ENCODE data around the gene NAGA.
A peak's percentile ranks its signal among the peaks of the same experiment; 100 is the strongest.
"Not testable (repeated sequence)": the region's sequence is repeated elsewhere in the genome, so short reads cannot be mapped to it uniquely, and the experiment has no call there.

The NAGA gene

DNA sequence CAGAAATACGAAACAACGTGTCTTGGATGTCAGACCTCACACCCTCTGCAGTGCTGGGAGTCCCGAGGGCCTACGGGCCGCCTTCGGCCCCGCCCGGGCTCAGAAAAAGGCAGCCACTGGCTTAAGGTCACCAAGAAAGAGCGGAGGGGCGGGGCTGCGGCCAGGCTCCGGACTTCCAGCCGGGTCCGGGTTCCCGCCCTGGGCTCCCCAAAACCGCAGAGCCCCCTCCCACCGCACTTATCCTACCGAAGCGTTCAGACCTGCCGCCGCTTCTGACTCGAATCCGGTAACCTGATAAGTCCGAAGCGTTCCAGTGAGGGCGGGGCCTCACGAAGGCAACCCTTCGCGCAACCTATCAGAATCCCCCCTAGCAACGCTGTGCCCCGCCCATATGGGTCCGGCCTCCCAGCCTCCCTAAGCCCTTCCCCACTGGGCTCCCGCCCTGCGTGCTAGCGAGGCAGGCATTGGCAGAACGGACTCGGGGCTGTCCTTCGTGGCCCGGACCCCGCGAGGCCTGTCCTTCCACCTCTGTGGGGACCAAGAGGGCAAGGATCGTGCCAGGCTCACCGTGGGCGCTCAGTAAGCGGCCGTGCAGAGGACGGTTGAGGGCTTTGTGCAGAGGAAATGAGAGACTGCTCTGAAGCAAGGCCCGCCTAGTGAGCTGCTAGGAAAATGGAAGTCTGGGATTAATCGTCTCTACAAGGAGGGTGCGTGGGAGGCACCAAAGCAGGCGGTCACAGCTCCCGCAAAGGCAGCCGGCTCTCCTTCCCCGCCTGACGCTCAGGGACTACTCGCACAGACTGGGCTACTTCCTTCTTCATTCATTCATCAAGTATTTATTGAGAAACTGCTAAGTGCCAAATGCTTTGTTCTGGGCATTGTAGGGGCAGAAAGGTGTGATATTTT lies at the start of gene NAGA:
NAGA (minus strand) TSS at position 296 of the 906 bp plus-strand sequence. CDS start 515 bp downstream, outside the sequence.
- DNase-seq (ENCODE audit: low read depth in 2 of 2) = peak; percentile 88

DNA sequence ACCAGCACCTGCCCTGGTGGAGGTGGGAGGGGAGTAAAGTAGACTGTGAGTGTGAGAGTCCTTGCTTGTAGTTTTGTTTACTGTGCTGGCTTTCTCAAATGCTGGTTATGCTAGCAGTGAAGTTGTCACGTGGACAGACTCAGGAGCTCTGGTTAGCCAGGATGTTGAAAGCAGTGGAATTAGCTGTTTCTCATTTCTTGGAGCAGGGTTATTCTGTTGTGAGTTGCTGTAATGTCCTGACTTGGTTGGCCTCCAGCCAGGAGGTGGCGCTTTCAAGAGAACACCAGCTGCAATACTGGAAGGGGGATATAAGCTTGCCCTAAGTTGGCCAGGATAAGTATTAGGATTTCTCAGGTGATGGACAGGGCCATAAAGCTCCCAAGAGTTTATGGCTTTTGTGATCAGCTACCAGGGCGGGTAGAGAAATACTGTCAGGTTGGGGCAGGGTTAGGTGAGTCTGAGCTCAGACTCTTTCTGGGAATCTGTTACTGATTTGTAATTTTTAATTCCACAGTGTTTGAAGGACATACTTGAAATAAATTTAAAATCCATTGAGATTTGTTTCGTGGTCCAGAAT lies 46.3 kb upstream of the NAGA start:
- no peak for DNase-seq (ENCODE audit: low read depth in 2 of 2)

DNA sequence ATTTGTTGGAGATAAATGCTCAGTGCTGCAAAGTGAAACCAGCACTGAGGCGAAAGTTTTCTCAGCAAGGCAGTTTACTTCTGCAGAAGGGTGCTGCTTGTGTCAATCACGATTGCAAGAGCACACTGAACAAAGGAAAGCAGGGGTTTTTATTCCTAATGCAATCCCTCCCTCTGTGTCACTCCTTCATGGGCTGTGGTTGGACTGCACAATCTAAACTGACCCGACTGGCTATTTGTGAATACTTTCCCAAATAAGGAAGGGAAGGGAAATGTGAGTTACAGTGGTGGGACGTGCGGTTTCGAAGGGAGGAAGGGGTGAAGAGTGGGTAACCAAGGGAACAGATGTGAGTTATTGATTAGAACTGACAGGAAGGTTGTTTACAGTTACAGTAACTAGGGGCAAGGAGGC lies 44.8 kb upstream of the NAGA start:
- not testable (repeated sequence) for DNase-seq (ENCODE audit: low read depth in 2 of 2)

DNA sequence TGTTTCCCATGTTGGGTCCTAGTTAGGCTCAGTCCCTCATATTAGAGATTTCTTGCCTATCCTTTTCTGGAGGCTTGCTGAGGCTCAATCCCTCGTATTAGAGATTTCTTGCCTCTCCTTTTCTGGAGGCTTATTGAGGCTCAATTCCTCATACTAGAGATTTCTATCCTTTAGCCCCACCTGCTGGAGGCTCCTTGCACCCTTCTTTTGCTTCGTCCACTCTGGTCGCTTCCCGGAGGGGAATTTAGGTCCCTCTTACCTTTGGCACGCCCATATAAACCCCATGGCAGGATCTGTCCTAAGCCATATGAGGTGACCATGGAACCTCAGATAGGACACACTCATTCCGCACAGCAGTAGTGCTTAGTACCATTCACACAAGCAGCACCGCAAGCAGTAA lies 44.1 kb upstream of the NAGA start:
- no peak for DNase-seq (ENCODE audit: low read depth in 2 of 2)

DNA sequence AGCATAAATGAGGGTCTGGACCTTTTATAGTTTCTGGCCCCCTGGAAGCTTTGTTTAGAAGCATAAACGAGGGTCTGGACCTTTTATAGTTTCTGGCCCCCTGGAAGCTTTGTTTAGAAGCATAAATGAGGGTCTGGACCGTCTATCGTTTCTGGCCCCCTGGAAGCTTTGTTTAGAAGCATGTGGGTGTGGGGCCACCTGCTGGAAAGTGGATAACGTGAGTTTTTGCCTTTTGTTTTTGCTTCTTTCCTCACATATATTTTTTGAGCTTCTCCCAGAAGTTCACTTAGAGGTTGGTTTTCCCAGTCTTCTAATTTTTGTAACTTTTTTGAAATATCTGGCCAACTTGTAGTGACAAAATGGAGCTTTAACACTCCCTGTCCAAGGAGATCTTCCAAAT lies 42.2 kb upstream of the NAGA start:
- not testable (repeated sequence) for DNase-seq (ENCODE audit: low read depth in 2 of 2)

DNA sequence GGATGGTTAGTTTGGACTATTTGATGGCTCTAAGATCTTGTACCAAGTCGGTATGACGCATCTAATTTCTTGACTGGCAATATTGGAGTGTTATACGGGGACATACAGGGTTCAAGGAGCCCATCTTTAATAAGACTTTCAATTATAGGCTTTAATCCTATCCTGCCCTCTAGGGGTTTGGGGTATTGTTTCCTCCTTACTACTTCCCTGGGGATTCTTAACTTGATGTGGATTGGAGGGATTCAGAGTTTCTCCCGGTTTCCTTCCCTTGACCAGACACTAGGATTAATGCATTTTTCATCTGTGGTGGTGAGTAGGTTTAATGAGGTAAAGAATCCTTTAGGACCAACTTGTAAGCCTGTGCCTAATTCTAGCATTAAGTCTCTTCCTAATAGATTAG lies 41.2 kb upstream of the NAGA start:
- DNase-seq (ENCODE audit: low read depth in 2 of 2) = no peak

DNA sequence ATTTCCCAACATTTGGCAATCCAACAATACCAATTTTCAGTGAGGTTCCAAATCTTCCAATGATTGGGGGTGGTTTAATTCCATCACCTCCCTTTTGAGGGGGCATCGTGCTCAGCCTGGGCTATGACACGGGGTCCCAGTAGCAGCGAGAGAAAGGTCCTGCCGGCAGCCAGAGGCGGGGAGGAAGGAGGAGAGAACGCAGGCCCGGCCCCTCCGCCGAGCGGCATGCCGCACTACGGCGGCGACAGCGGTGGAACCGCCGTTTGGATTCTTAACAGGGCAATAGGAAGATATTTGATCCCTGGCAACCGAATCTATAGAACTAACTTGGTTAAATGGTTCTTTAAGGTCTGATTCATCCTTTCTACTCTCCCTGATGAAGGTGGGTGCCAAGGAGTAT lies 38.2 kb upstream of the NAGA start:
- no peak for DNase-seq (ENCODE audit: low read depth in 2 of 2)

DNA sequence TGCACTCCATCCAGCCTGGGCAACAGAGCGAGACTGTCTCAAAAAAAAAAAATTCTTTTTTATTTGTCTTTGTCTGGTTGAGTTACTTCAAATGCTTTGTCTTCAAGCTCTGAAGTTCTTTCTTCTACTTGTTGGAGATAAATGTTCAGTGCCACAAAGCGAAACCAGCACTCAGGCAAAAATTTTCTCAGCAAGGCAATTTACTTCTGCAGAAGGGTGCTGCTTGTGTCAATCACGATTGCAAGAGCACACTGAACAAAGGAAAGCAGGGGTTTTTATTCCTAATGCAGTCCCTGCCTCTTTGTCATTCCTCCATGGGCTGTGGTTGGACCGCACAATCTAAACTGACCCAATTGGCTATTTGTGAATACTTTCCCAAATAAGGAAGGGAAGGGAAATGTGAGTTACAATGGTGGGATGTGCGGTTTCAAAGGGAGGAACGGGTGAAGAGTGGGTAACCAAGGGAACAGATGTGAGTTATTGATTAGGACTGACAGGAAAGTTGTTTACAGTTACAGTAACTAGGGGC lies 33.8 kb upstream of the NAGA start:
- not testable (repeated sequence) for DNase-seq (ENCODE audit: low read depth in 2 of 2)

DNA sequence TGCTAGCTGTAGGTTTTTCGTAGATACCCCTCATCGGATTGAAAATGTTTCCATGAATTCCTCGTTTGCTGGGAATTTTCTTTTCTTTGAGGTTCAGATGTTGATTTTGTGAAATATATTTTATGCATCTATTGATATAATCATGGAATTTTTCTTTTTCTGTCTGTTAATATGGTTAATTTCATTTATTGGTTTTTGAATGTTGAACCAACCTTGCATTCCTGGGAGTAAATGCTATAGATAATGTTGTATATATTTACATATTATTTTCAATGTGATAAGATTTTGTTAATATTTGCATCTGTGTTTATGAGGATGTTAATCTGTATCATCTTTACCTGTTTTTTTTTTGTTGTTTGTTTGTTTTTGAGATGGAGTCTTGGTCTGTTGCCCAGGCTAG lies 30.6 kb upstream of the NAGA start:
- DNase-seq (ENCODE audit: low read depth in 2 of 2) = no peak

DNA sequence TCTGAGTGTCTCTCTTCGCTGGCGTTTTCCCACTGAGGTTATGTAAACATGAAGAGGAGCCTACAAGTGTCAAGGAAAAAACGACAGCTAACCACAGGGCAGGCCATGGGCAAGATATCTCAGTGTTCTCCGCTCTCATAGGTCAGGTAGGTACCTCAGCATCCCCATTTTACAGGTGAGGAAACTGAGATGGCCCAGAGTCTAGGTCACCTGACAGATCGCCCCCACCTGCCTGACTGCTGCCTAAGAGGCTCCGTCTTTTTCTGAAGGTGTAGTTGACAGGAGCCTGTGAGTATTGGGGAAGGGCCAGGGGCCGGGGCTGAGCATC lies 20.8 kb upstream of the NAGA start:
- no peak for DNase-seq (ENCODE audit: low read depth in 2 of 2)

DNA sequence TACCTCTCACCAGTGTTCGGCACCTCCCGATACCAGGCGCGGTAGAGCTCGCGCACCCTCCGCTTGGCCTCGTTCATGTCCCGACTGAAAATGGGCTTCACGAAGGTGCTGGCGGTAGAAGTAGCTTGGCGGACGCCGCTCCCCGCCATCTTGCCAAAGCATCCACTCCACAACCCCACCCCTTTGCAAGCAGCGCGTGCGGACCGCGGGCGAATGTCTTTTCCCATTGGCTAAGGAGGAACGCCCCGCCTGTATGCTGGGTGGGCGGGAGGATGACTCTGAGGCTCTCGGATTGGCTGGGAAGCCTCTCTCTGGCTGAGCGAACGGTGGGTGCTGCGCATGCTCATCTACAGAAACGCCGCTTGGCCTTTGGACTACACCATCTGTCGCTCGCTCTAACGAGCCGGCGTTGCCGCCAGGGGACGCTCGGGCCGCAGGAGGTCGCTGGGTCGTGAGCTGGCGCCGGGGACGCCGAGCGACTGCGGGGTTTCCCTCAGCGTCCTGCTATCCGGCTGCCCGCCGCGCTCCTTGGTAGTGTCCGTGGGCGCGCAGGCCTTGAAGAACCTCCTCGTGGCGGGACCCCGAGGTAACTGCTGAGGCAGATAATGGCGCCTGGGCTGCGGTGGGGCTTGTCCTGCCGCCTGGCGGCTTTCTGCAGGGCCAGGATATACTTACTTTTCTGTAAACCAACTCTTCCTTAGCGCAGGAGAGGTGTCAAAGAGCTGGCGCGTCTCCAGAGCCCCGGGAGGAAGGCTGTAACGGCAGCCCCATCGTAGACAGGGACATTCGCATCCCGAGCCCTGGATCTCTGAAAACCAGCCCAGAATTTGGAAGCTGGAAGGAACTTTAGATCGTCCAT lies 20.2 kb upstream of the NAGA start, which contains the start of gene NDUFA6:
NDUFA6 (minus strand) TSS at position 177 of the 859 bp plus-strand sequence; CDS start at position 149, 28 bp downstream.
- peak; percentile 99 for DNase-seq (ENCODE audit: low read depth in 2 of 2)

DNA sequence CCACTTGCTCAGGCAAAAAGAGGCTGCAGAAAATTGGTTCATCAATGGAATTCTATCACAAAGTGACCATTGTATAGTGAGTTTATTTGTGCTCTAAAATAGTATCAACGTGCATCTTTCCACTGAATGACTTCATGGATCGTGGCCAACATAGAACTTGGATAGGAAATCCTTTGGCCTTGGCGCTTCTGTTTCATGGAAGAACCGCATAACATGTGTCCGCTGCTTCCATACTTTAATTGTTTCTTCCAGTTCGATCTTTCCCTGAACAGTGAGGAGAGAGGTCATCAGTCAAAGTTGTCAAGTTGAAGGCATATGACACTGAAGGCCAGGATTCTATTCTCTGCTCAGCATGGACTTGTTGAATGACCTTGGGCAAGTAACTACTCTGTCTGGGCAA lies 15.4 kb upstream of the NAGA start:
- no peak for DNase-seq (ENCODE audit: low read depth in 2 of 2)

DNA sequence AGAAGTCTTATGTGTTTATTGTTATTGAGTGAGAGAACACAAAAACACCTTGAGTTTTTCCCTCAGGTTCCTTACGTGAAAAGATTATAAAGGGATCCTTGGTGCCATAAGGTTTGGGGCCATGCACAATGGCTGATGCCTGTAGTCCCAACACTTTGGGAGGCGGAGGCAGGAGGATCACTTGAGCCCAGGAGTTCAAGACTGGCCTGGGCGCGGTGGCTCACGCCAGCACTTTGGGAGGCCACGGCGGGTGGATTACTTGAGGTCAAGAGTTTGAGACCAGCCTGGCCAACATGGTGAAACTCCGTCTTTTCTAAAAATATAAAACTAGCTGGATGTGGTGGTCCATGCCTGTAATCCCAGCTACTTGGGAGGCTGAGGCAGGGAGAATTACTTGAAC lies 14.3 kb upstream of the NAGA start:
- DNase-seq (ENCODE audit: low read depth in 2 of 2) = no peak

DNA sequence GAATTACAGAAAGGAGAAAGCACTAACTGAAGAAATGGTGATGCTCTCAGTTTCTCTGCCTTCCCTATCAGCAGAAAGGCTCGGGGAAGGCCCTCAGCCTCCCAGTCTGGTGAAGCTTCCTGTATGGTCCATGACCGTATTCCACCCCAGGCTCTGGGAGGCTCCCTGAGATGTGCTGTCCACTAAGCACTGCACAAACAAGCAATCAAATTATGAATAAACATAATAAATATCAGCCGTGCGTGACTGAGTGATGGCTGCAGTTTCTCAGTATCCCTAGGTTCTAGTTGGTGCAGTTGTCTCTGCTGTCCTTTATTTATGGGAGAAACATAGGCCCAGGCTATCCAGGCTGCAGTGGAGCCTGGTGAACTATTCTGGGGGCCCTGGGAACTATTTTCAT lies 12.5 kb upstream of the NAGA start:
- DNase-seq (ENCODE audit: low read depth in 2 of 2) = no peak

DNA sequence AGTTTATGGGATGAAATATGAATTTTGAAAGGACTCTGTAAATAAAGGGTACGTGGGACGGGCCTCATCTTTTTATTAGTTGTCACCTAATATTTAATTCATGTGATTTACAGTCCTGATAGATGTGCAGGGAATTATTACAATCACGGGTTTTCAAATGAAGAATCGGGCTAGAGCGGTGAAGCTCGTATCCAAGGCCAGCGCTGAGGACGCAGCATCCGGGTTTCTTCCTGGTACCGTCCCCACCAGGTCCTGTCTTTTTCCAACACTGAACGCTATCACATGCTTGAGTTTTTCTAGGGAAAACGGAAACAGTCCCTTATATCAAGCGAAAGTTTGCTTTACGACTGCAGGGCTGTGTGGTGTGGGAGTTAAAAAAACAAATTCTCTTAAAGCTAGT lies 9.7 kb upstream of the NAGA start:
- DNase-seq (ENCODE audit: low read depth in 2 of 2) = no peak

DNA sequence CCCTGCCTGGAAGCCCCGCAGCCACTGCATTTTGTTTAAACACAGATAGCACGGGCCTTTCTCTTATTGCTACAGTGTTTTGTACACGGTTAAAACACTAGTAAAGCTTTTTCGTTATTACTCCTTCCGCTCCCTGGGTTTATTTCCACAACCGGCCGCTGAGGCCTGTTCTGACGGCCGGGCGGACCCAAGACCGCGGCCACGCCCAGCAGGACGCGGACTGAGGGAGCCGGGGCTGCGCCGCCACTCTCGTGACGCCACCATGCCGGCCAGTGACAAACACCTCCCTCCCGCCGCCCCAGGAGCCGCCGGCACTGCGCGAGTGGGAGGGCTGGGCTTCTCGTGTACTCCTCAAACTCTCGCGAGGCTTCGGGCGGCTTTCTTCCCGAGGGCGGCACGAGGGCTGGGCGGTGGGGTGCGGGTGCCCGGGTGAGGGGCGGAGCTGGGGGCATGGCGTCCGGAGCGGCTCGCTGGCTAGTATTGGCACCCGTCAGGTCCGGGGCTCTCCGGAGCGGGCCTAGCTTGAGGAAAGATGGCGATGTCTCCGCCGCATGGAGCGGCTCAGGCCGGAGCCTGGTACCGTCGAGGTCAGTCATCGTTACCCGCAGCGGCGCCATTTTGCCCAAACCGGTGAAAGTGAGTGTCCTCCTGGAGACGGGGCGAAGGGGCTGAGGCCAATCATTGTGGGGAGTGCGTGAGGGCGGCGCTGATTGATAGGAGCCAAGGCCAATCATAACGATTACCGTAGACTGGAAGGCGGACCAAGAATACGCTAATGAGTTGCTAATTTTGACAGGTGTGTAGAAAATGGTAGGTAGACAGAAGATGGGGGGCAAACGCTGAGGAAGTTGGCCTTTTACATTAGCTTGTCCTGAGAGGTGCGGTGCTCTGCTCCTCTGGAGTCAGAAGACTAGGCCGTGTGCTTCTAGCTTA lies 9.0 kb upstream of the NAGA start, which contains the start of gene SMDT1:
SMDT1 (plus strand) TSS at position 382 of the 933 bp plus-strand sequence; CDS start at position 451, 69 bp downstream.
- DNase-seq (ENCODE audit: low read depth in 2 of 2) = peak; percentile 97

DNA sequence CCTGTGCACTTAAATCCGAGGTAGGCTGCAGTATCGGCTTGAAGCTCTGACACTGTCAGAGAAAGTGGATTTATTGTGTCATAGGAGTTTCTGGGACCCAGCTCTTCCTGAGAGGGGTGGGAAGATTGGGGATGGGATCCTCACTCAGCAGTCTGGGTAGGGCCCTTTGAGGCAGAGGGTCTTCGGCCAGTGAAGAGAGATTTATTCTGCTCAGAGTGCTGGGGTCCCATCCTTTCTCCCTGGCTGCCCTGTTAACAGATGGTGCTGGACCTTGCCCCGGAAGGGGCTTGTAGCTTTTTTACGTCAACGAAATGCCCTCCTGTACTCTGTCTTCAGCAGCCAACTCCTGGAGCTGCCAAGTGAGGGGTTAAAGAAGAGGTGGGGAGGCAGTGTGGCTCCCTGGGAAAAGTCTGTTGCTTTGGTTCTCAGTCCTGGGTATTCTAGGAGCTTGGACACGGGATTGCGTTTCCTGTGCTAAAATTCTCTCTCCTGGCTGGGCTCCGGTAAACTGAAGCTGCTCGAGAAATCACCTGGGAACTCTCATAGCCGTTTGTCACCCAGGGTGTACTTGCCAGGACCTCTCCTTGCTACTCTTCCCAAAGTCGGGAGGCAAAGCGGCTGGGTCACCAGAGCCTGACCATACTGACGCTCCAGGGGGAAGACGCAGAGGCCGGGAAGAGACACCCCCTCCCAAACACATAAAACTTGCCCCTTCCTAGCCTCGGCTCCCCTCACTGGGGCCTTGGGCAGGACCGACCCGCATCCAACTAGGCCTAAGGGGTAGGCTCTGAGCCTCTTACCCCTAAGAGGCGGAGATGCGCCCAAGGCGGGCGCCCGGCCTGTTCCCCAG lies 8.1 kb upstream of the NAGA start:
- DNase-seq (ENCODE audit: low read depth in 2 of 2) = no peak

DNA sequence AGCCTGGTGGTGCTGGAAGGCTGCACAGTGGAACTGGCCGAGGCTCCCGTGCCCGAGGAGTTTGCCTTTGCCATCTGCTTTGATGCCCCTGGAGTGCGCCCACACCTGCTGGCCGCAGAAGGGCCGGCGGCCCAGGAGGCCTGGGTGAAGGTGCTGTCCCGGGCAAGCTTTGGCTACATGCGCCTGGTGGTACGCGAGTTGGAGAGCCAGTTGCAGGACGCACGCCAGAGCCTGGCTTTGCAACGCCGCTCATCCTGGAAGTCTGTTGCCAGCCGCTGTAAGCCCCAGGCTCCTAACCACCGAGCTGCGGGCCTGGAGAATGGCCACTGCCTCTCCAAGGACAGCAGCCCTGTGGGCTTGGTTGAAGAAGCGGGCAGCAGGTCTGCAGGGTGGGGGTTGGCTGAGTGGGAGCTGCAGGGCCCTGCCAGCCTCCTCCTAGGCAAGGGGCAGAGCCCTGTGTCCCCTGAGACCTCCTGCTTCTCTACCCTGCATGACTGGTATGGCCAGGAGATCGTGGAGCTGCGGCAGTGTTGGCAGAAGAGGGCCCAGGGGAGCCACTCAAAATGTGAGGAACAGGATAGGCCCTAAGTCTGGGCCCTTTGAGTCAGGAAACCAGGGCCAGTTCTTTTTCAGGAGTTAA lies 7.0 kb upstream of the NAGA start:
- no peak for DNase-seq (ENCODE audit: low read depth in 2 of 2)

DNA sequence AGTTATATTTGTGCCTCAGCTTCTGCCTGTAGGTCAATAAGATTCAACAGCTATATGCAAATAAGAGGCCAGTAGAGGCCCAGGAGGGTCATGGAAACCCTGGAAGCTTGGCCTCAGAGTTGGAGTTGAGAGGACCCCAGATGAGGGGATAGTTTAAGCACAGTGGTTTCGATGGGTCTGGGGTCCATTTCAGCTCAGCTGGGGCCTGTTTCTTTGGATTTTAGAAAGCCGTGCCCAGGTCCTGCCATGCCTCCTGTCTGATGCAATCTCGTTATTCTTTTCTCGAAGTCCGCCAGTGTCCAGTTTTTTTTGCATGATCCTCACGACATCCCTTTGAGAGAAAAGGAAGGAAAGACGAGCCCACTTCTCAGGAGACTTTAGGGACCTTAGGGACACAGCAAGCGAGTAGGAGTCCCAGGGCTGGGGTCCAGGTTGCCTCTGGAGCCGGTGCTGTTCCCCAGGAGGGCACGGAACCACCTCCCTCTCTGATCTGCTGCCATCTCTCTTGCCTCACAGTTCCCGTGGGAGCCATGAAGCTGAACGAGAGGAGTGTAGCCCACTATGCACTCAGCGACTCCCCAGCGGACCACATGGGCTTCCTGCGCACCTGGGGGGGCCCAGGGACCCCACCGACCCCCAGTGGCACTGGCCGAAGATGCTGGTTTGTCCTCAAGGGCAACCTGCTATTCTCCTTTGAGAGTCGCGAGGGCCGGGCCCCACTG lies 6.3 kb upstream of the NAGA start:
- no peak for DNase-seq (ENCODE audit: low read depth in 2 of 2)
